Activated CD4-positive, alpha-beta T cell treated with anti-CD3 and anti-CD28 coated beads, Interleukin-2, amount 50 U/mL, for 48 hours (primary cell): Measurements from ENCODE around the gene TLX2.
"Not testable (repeated sequence)": the region's sequence is repeated elsewhere in the genome, so short reads cannot be mapped to it uniquely, and the experiment has no call there.

Source experiments
- DNase-seq, 2 experiments: peaks; one replicate each; pipeline ENCODE4 v3.0.0-alpha.2; 2020

The TLX2 gene

DNA sequence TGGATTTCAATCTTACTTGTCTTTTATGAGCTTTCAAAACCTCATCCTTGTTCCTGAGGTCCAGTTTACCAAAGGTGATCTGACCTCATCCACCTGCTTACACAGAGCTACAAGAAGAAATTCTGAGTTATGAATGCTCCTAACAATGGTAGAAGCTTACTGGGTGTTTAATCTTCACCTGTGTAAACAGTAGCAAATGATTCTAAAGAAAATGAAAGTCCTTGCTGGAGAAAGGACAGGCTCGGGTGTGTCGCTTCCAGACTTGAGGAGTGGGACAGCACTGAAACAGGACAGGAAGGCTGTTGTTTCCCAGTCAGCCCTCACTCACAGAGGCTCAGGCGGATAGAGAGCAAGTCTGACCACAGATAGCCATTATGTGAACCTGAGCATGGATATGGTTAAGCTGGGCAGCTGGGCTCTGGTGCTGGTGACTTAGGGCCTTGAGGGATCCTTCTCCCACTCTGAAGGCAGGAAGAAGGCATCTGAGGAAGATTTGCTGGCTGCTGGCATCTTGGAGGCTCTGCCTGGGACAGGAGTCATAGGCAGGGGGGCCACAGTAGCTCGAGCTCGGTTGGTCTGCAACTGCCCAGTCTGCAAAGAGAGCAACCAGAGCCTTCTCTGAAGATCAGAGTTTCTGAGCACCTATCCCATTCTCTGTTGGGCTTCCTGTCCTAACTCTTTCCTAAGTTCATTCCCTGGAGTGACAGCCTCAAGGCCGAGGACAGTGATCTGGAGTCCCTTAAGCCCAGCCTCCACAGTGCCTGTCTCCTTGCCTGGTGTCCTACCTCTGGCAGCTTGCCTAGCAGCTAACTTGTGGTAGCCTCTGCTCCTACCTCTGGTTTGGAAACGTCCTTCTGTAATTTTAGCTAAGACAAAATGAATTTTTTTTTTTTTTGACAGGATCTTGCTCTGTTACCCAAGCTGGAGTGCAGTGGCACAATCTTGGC, 44.3 kb downstream of the TLX2 start:
- no peak for DNase-seq

GRCh38 chr2:74559912-74560311, 45.7 kb downstream of the TLX2 start:
- DNase-seq = no peak

- DNase-seq = no peak
Measured at GRCh38 chr2:74560591-74560990, 46.3 kb downstream of the TLX2 start.

DNA sequence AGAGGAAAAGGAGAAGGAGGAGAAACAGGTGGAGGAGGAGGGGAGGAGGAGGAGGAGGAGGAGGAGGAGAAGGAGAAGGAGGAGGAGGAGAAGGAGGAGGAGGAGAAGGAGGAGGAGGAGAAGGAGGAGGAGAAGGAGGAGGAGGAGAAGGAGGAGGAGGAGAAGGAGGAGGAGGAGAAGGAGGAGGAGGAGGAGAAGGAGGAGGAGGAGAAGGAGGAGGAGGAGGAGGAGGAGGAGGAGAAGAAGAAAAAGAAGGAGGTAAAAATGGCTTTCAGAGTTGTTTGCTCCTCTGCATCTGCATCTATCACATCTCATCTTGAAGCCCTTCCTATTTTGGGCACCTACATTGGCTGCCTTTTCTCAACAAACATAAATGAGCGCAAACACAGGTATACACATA, 46.8 kb downstream of the TLX2 start:
- not testable (repeated sequence) for DNase-seq

DNA sequence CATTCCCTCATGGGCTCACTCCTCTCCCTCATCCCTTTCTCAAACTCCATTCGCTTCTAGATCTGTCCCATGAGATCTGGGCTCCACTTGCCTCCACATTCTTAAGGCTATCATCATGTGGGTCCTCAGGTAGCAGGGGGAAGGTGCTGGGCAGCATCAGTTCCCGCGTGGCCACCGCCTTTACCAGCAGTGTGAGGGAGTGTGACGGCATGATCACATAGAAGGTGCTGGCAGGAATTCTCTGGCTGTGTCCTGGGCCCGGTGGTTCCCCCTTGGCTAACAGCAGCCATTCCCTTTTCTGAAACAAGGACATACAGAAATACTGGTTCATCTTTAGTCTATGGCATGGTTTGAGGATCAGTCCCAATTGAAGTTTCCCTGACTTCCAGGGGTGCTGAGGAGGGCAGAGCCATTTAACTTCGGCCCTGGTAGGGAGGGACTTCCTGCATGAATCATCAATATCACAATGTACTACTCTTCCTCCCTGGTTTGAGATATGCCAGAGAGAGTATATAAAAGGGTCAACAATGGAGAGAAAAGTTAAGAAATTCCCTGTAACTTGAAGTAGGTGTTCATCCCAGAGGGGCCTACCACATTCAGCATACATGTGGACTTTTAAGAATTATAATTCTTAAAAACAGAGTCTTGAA, 48.0 kb downstream of the TLX2 start:
- no peak for DNase-seq

GRCh38 chr2:74564222-74564621, 50.0 kb downstream of the TLX2 start:
- DNase-seq = no peak

- no peak for DNase-seq
Measured at GRCh38 chr2:74566076-74566753, 52.0 kb downstream of the TLX2 start.

DNA sequence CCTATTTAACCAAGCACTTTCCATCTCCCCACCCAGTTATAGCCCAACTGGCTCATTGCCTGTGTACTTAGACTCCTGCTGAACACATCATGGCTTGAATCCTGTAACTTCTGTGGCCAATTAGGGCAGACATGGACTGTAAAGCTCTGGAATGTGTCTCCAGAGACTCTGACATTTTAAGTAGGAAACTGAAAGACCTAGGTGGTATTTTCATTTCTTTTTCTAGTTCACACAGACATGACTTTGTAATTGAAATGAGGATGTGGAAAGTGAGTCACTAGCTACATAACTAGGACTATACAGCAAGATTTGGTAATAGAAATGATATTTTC, 52.5 kb downstream of the TLX2 start:
- DNase-seq = no peak
